Endothelial cell (in vitro differentiated cells): ENCODE results near the gene ECE2. TPM values are rescaled to one million over a fixed set of nuclear protein-coding genes. Genes with fewer than 3 reads are reported as not detected.
A peak's percentile ranks its signal among the peaks of the same experiment; 100 is the strongest.

Source experiments
- DNase-seq: peaks from one replicate; pipeline ENCODE4 v3.0.0; 2021; ENCODE audit warnings: low spot score
- H3K27ac Mint-ChIP-seq: one replicate; pipeline ENCODE4 v1.8.0; 2021; ENCODE audit warnings: mixed read lengths, inconsistent platforms; ENCODE audit not compliant: unreplicated experiment
- H3K27me3 Mint-ChIP-seq: one replicate; pipeline ENCODE4 v1.8.0; 2021; ENCODE audit warnings: mild to moderate bottlenecking, moderate library complexity, mixed read lengths, inconsistent platforms; ENCODE audit not compliant: unreplicated experiment
- H3K36me3 Mint-ChIP-seq: one replicate; pipeline ENCODE4 v1.8.0; 2021; ENCODE audit warnings: mild to moderate bottlenecking, low read depth, mixed read lengths, inconsistent platforms; ENCODE audit not compliant: unreplicated experiment
- H3K4me1 Mint-ChIP-seq: one replicate; pipeline ENCODE4 v1.8.0; 2021; ENCODE audit warnings: mild to moderate bottlenecking, mixed read lengths, inconsistent platforms; ENCODE audit not compliant: unreplicated experiment
- H3K4me3 Mint-ChIP-seq: one replicate; pipeline ENCODE4 v1.8.0; 2021; ENCODE audit warnings: mild to moderate bottlenecking, mixed read lengths, inconsistent platforms; ENCODE audit not compliant: unreplicated experiment
- H3K9me3 Mint-ChIP-seq: one replicate; pipeline ENCODE4 v1.8.0; 2021; ENCODE audit warnings: mixed read lengths, inconsistent platforms; ENCODE audit not compliant: unreplicated experiment
- total RNA-seq: library from RNA; stranded (reverse); fragmentation: NEBNext Ultra II Directional; extraction: Animal tissue kit (Norgen Biotek cat#: 25700); gene quantifications from one replicate; pipeline ENCODE4 v1.2.1, GENCODE V29; 2021; ENCODE audit not compliant: unreplicated experiment
- TF ChIP-seq, protein P1 (sequence below): fragments of 200-600 bp; sonication (generic); IDR thresholded peaks from one replicate; pipeline ENCODE4 v1.5.0; 2021; ENCODE audit warnings: antibody characterized with exemption; ENCODE audit not compliant: unreplicated experiment

ECE2 gene
- total RNA-seq, 1 donor from 2014 or later, result not detected

GRCh38 chr3:184234224-184234623, 41.6 kb upstream of the ECE2 start:
- Mint-ChIP-seq H3K4me1 (peaks cover 24% of the 10 kb centered on the region), H3K36me3 (peaks cover 14% of the 10 kb centered on the region), H3K27ac (no peak overlapping the region), H3K9me3 (no peaks in the 10 kb centered on the region), H3K27me3 (peaks cover 38% of the 10 kb centered on the region), H3K4me3 (no peak overlapping the region)
- TF ChIP-seq, protein P1, sequence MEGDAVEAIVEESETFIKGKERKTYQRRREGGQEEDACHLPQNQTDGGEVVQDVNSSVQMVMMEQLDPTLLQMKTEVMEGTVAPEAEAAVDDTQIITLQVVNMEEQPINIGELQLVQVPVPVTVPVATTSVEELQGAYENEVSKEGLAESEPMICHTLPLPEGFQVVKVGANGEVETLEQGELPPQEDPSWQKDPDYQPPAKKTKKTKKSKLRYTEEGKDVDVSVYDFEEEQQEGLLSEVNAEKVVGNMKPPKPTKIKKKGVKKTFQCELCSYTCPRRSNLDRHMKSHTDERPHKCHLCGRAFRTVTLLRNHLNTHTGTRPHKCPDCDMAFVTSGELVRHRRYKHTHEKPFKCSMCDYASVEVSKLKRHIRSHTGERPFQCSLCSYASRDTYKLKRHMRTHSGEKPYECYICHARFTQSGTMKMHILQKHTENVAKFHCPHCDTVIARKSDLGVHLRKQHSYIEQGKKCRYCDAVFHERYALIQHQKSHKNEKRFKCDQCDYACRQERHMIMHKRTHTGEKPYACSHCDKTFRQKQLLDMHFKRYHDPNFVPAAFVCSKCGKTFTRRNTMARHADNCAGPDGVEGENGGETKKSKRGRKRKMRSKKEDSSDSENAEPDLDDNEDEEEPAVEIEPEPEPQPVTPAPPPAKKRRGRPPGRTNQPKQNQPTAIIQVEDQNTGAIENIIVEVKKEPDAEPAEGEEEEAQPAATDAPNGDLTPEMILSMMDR, result no peak
- DNase-seq, result no peak

- Mint-ChIP-seq H3K36me3 (peaks cover 14% of the 10 kb centered on the region), H3K4me3 (no peak overlapping the region), H3K27ac (no peak overlapping the region), H3K27me3 (peaks cover 36% of the 10 kb centered on the region), H3K9me3 (no peaks in the 10 kb centered on the region), H3K4me1 (peaks cover 24% of the 10 kb centered on the region)
- TF ChIP-seq, protein P1, result no peak
- DNase-seq, result no peak
Measured at GRCh38 chr3:184234671-184235380, 41.0 kb upstream of the ECE2 start.

- H3K4me1 Mint-ChIP-seq, result peaks cover 24% of the 10 kb centered on the region
- peaks cover 39% of the 10 kb centered on the region for H3K27me3 Mint-ChIP-seq
- no peak overlapping the region for H3K27ac Mint-ChIP-seq
- peaks cover 14% of the 10 kb centered on the region for H3K36me3 Mint-ChIP-seq
- H3K4me3 Mint-ChIP-seq, result peak overlapping the region; percentile 11
- TF ChIP-seq, protein P1, result no peak
- H3K9me3 Mint-ChIP-seq, result no peaks in the 10 kb centered on the region
- DNase-seq, result no peak
Measured at GRCh38 chr3:184235381-184236032, 40.3 kb upstream of the ECE2 start.

GRCh38 chr3:184236033-184236410, 39.8 kb upstream of the ECE2 start:
- Mint-ChIP-seq H3K9me3 (no peaks in the 10 kb centered on the region), H3K4me3 (peak overlapping the region; percentile 11), H3K36me3 (peaks cover 14% of the 10 kb centered on the region), H3K27me3 (peaks cover 40% of the 10 kb centered on the region), H3K4me1 (peaks cover 22% of the 10 kb centered on the region), H3K27ac (no peak overlapping the region)
- no peak for DNase-seq
- TF ChIP-seq, protein P1, result no peak

DNA sequence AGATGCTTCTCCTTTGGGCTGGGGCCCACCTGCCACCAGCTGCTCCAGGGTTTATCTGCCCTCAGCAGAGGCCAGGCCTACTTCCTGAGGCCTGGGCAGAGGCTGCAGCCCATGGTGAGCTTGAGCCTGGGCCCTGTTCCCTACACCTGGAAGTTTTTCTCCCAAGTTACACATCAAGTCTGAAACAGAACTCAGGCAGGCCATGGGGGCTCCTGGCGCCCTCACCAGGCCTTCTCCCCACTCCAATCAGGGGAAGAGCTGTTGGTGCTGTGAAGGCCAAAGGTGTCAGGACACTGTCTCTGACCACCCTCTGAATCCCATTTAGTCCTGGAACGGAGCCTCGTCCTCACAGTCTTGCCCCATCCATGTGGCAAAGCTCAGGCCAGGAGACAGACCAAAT, 39.2 kb upstream of the ECE2 start:
- TF ChIP-seq, protein P1, result no peak
- Mint-ChIP-seq H3K4me1 (peaks cover 16% of the 10 kb centered on the region), H3K27ac (no peak overlapping the region), H3K4me3 (no peak overlapping the region), H3K9me3 (no peaks in the 10 kb centered on the region), H3K36me3 (peaks cover 8% of the 10 kb centered on the region), H3K27me3 (peaks cover 34% of the 10 kb centered on the region)
- no peak for DNase-seq
